Measurements from ENCODE around the gene FAM234B. TPM values are rescaled to one million over a fixed set of nuclear protein-coding genes. Genes with fewer than 3 reads are reported as not detected.

Gene FAM234B
- total and polyA plus RNA-seq, 2 experiments from 2014 or later, result 9.5 to 21.1 TPM

DNA sequence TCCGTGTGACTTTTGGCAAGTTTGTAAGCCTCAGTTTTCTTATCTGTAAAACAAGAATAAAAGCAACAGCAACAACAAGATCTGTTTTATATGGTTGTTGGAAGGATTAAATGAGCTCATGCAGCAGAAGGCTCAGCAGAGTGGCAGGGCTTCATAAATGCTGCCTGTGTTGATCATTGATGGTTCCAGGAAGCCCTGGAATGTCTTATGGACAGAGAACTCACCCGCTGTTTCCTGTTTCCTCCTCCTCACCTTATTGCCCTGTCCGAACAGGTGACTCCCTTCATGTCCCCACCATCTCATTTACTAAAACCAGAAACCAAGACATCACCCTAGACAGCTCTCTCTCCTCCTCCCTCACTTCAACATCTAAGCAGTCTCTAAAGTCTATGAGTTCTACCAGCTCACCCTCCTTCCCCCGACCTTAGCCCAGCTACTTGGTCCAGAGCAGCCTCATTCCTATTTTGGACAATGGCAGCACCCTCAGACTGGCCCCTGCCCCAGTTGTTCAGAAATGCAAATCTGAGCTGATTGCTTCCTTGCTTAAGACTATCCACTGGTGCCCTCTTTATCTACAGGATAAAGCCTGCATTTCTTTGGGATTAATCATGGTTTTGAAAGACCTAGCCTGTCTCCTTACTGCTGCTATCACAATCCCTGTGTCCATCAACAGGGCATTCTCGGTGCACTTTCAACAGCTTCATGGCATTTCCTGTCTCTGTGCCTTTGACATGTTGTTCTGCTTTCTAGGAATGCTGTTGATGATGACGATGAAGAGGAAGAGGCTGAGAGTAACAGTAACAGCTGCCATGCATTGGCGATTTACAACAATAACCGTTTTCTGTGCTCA lies 80.7 kb downstream of the FAM234B start:
- H3K4me2 ChIP-seq, result peak overlapping the region; percentile 52; the same call in 1 of the 2 replicates
- H3K27me3 ChIP-seq (ENCODE audit: insufficient read depth), result no peaks in the 10 kb centered on the region
- H2AFZ ChIP-seq, result peak overlapping the region; percentile 43; the same call in 1 of the 2 replicates
- DNase-seq (ENCODE audit: low spot score), result peak; percentile 2
- no peaks in the 10 kb centered on the region for H3K79me2 ChIP-seq (replicated peaks; ENCODE audit: insufficient read depth)
- Mint-ChIP-seq H3K36me3 (ENCODE audit: low read depth) (no peaks in the 10 kb centered on the region), H3K4me1 (peaks cover 7% of the 10 kb centered on the region), H3K9me3 (no peaks in the 10 kb centered on the region), H3K27ac (no peak overlapping the region), H3K27me3 (ENCODE audit: insufficient read depth, low read depth, poor library complexity) (no peaks in the 10 kb centered on the region), H3K4me3 (no peak overlapping the region)
- ATAC-seq, result no peak; the same call in 2 of the 3 replicates
- no peaks in the 10 kb centered on the region for H3F3A ChIP-seq (replicated peaks; ENCODE audit: low read depth)
- no peak overlapping the region for H3K4me3 ChIP-seq
- H3K36me3 ChIP-seq (ENCODE audit: insufficient read depth), result no peaks in the 10 kb centered on the region
- H3K27ac ChIP-seq (ENCODE audit: low read depth), result no peak overlapping the region
- H4K20me1 ChIP-seq (replicated peaks; ENCODE audit: insufficient read depth), result no peaks in the 10 kb centered on the region
- H3K9me2 ChIP-seq (ENCODE audit: insufficient read depth), result peaks cover 9% of the 10 kb centered on the region; the same call in 1 of the 2 replicates
- TF ChIP-seq, protein P1, sequence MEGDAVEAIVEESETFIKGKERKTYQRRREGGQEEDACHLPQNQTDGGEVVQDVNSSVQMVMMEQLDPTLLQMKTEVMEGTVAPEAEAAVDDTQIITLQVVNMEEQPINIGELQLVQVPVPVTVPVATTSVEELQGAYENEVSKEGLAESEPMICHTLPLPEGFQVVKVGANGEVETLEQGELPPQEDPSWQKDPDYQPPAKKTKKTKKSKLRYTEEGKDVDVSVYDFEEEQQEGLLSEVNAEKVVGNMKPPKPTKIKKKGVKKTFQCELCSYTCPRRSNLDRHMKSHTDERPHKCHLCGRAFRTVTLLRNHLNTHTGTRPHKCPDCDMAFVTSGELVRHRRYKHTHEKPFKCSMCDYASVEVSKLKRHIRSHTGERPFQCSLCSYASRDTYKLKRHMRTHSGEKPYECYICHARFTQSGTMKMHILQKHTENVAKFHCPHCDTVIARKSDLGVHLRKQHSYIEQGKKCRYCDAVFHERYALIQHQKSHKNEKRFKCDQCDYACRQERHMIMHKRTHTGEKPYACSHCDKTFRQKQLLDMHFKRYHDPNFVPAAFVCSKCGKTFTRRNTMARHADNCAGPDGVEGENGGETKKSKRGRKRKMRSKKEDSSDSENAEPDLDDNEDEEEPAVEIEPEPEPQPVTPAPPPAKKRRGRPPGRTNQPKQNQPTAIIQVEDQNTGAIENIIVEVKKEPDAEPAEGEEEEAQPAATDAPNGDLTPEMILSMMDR (conservative IDR thresholded peaks at IDR 0.05; ENCODE audit: low read depth in 2 of 2), result no peak
- TF ChIP-seq CREB1 (CRISPR knock-in tag; IDR thresholded peaks at IDR 0.05; ENCODE audit: low read depth) (no peak), POLR2AphosphoS5 (IDR thresholded peaks at IDR 0.05; ENCODE audit: low read depth) (no peak), EZH2phosphoT487 (IDR thresholded peaks at IDR 0.05; ENCODE audit: unreplicated experiment) (no peak), ZNF331 (CRISPR knock-in tag; IDR thresholded peaks at IDR 0.05; ENCODE audit: low read depth) (no peak), JUNB (IDR thresholded peaks at IDR 0.05; ENCODE audit: unreplicated experiment) (no peak)
- TF ChIP-seq, protein P2, sequence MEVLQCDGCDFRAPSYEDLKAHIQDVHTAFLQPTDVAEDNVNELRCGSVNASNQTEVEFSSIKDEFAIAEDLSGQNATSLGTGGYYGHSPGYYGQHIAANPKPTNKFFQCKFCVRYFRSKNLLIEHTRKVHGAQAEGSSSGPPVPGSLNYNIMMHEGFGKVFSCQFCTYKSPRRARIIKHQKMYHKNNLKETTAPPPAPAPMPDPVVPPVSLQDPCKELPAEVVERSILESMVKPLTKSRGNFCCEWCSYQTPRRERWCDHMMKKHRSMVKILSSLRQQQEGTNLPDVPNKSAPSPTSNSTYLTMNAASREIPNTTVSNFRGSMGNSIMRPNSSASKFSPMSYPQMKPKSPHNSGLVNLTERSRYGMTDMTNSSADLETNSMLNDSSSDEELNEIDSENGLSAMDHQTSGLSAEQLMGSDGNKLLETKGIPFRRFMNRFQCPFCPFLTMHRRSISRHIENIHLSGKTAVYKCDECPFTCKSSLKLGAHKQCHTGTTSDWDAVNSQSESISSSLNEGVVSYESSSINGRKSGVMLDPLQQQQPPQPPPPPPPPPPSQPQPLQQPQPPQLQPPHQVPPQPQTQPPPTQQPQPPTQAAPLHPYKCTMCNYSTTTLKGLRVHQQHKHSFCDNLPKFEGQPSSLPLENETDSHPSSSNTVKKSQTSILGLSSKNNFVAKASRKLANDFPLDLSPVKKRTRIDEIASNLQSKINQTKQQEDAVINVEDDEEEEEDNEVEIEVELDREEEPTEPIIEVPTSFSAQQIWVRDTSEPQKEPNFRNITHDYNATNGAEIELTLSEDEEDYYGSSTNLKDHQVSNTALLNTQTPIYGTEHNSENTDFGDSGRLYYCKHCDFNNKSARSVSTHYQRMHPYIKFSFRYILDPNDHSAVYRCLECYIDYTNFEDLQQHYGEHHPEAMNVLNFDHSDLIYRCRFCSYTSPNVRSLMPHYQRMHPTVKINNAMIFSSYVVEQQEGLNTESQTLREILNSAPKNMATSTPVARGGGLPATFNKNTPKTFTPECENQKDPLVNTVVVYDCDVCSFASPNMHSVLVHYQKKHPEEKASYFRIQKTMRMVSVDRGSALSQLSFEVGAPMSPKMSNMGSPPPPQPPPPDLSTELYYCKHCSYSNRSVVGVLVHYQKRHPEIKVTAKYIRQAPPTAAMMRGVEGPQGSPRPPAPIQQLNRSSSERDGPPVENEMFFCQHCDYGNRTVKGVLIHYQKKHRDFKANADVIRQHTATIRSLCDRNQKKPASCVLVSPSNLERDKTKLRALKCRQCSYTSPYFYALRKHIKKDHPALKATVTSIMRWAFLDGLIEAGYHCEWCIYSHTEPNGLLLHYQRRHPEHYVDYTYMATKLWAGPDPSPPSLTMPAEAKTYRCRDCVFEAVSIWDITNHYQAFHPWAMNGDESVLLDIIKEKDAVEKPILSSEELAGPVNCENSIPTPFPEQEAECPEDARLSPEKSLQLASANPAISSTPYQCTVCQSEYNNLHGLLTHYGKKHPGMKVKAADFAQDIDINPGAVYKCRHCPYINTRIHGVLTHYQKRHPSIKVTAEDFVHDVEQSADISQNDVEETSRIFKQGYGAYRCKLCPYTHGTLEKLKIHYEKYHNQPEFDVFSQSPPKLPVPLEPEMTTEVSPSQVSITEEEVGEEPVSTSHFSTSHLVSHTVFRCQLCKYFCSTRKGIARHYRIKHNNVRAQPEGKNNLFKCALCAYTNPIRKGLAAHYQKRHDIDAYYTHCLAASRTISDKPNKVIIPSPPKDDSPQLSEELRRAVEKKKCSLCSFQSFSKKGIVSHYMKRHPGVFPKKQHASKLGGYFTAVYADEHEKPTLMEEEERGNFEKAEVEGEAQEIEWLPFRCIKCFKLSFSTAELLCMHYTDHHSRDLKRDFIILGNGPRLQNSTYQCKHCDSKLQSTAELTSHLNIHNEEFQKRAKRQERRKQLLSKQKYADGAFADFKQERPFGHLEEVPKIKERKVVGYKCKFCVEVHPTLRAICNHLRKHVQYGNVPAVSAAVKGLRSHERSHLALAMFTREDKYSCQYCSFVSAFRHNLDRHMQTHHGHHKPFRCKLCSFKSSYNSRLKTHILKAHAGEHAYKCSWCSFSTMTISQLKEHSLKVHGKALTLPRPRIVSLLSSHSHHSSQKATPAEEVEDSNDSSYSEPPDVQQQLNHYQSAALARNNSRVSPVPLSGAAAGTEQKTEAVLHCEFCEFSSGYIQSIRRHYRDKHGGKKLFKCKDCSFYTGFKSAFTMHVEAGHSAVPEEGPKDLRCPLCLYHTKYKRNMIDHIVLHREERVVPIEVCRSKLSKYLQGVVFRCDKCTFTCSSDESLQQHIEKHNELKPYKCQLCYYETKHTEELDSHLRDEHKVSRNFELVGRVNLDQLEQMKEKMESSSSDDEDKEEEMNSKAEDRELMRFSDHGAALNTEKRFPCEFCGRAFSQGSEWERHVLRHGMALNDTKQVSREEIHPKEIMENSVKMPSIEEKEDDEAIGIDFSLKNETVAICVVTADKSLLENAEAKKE (CRISPR knock-in tag; IDR thresholded peaks at IDR 0.05), result no peak
- TF ChIP-seq, protein P3, sequence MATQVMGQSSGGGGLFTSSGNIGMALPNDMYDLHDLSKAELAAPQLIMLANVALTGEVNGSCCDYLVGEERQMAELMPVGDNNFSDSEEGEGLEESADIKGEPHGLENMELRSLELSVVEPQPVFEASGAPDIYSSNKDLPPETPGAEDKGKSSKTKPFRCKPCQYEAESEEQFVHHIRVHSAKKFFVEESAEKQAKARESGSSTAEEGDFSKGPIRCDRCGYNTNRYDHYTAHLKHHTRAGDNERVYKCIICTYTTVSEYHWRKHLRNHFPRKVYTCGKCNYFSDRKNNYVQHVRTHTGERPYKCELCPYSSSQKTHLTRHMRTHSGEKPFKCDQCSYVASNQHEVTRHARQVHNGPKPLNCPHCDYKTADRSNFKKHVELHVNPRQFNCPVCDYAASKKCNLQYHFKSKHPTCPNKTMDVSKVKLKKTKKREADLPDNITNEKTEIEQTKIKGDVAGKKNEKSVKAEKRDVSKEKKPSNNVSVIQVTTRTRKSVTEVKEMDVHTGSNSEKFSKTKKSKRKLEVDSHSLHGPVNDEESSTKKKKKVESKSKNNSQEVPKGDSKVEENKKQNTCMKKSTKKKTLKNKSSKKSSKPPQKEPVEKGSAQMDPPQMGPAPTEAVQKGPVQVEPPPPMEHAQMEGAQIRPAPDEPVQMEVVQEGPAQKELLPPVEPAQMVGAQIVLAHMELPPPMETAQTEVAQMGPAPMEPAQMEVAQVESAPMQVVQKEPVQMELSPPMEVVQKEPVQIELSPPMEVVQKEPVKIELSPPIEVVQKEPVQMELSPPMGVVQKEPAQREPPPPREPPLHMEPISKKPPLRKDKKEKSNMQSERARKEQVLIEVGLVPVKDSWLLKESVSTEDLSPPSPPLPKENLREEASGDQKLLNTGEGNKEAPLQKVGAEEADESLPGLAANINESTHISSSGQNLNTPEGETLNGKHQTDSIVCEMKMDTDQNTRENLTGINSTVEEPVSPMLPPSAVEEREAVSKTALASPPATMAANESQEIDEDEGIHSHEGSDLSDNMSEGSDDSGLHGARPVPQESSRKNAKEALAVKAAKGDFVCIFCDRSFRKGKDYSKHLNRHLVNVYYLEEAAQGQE (IDR thresholded peaks at IDR 0.05; ENCODE audit: unreplicated experiment), result no peak
- no peaks in the 10 kb centered on the region for H3K4me1 ChIP-seq (ENCODE audit: insufficient read depth)

All from GM23338 (cell line).